ENCODE measurements around the gene TIMM13. TPM values are rescaled to one million over a fixed set of nuclear protein-coding genes. Genes with fewer than 3 reads are reported as not detected.

TIMM13 gene
- total RNA-seq, 2 donors from 2014 or later, result 19.4 to 23.4 TPM

GRCh38 chr19:2438178-2438577 is 10.8 kb upstream of the TIMM13 start:
- H3K4me3 ChIP-seq, result no peak overlapping the region
- H3K9me3 ChIP-seq, result no peaks in the 10 kb centered on the region
- TF ChIP-seq, protein P1, sequence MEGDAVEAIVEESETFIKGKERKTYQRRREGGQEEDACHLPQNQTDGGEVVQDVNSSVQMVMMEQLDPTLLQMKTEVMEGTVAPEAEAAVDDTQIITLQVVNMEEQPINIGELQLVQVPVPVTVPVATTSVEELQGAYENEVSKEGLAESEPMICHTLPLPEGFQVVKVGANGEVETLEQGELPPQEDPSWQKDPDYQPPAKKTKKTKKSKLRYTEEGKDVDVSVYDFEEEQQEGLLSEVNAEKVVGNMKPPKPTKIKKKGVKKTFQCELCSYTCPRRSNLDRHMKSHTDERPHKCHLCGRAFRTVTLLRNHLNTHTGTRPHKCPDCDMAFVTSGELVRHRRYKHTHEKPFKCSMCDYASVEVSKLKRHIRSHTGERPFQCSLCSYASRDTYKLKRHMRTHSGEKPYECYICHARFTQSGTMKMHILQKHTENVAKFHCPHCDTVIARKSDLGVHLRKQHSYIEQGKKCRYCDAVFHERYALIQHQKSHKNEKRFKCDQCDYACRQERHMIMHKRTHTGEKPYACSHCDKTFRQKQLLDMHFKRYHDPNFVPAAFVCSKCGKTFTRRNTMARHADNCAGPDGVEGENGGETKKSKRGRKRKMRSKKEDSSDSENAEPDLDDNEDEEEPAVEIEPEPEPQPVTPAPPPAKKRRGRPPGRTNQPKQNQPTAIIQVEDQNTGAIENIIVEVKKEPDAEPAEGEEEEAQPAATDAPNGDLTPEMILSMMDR (IDR thresholded peaks at IDR 0.05), result no peak
- ATAC-seq (ENCODE audit: insufficient number of reproducible peaks, low FRiP score, low read depth) (no peak), DNase-seq (ENCODE audit: low spot score) (no peak)
- peaks cover 19% of the 10 kb centered on the region for H3K36me3 ChIP-seq
- no peak overlapping the region for H3K27ac ChIP-seq
- no peaks in the 10 kb centered on the region for H3K4me1 ChIP-seq (ENCODE audit: control insufficient read depth in 1 of 2, low read depth in 2 of 2)
- H3K27me3 ChIP-seq (replicated peaks; ENCODE audit: insufficient read depth), result no peaks in the 10 kb centered on the region

- H3K4me3 ChIP-seq, result no peak overlapping the region
- DNase-seq (ENCODE audit: low spot score) (no peak), ATAC-seq (ENCODE audit: insufficient number of reproducible peaks, low FRiP score, low read depth) (no peak)
- TF ChIP-seq, protein P1 (IDR thresholded peaks at IDR 0.05), result no peak
- no peaks in the 10 kb centered on the region for H3K9me3 ChIP-seq
- peaks cover 19% of the 10 kb centered on the region for H3K36me3 ChIP-seq
- H3K4me1 ChIP-seq (ENCODE audit: control insufficient read depth in 1 of 2, low read depth in 2 of 2), result no peaks in the 10 kb centered on the region
- H3K27ac ChIP-seq, result no peak overlapping the region
- H3K27me3 ChIP-seq (replicated peaks; ENCODE audit: insufficient read depth), result no peaks in the 10 kb centered on the region
Observed at GRCh38 chr19:2436926-2437325, 9.5 kb upstream of the TIMM13 start.

- no peaks in the 10 kb centered on the region for H3K27me3 ChIP-seq (replicated peaks; ENCODE audit: insufficient read depth)
- no peak overlapping the region for H3K4me3 ChIP-seq
- no peak overlapping the region for H3K27ac ChIP-seq
- TF ChIP-seq, protein P1 (IDR thresholded peaks at IDR 0.05), result no peak
- no peak for ATAC-seq (ENCODE audit: insufficient number of reproducible peaks, low FRiP score, low read depth)
- H3K4me1 ChIP-seq (ENCODE audit: control insufficient read depth in 1 of 2, low read depth in 2 of 2), result no peaks in the 10 kb centered on the region
- no peak for DNase-seq (ENCODE audit: low spot score)
- peaks cover 19% of the 10 kb centered on the region for H3K36me3 ChIP-seq
- no peaks in the 10 kb centered on the region for H3K9me3 ChIP-seq
Observed at GRCh38 chr19:2436384-2436783, 9.0 kb upstream of the TIMM13 start.

DNA sequence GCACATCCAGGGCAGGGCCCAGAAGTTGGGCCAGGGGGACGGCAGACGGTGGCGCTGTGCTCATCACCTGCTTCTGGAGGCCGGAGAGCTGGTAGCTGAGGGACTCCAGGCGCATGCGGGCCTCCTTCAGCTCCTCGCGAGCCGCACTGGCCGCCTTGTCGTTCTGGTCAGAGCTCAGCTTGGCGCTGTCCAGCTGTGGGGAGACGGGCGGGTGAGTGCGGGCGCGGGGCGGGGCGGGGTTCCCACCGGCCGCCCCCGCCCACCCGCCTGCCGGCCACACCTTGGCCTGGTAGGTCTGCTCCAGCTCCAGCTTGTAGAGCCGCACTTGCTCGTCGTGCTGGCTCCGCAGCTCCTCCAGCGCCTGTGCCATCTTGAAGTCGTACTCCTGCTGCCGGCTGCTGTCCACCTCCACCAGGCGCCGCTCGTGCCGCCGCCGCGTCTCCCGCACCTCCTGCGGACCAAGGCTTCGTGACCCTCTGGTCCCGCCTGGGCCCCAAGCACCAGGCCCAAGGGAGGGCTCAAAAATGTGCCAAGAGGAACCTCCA is 7.4 kb upstream of the TIMM13 start:
- Histone ChIP-seq H3K4me3 (no peak overlapping the region), H3K4me1 (ENCODE audit: control insufficient read depth in 1 of 2, low read depth in 2 of 2) (no peaks in the 10 kb centered on the region), H3K9me3 (no peaks in the 10 kb centered on the region), H3K27ac (no peak overlapping the region), H3K36me3 (peaks cover 26% of the 10 kb centered on the region), H3K27me3 (replicated peaks; ENCODE audit: insufficient read depth) (no peaks in the 10 kb centered on the region)
- DNase-seq (ENCODE audit: low spot score) (no peak), ATAC-seq (ENCODE audit: insufficient number of reproducible peaks, low FRiP score, low read depth) (no peak)
- TF ChIP-seq, protein P1 (IDR thresholded peaks at IDR 0.05), result no peak

- ATAC-seq (ENCODE audit: insufficient number of reproducible peaks, low FRiP score, low read depth) (no peak), DNase-seq (ENCODE audit: low spot score) (no peak)
- Histone ChIP-seq H3K27me3 (replicated peaks; ENCODE audit: insufficient read depth) (no peaks in the 10 kb centered on the region), H3K36me3 (peaks cover 26% of the 10 kb centered on the region), H3K4me3 (no peak overlapping the region), H3K4me1 (ENCODE audit: control insufficient read depth in 1 of 2, low read depth in 2 of 2) (no peaks in the 10 kb centered on the region), H3K9me3 (no peaks in the 10 kb centered on the region), H3K27ac (no peak overlapping the region)
- TF ChIP-seq, protein P1 (IDR thresholded peaks at IDR 0.05), result no peak
Observed at GRCh38 chr19:2434267-2434666, 6.9 kb upstream of the TIMM13 start.

Data from thoracic aorta (tissue), 2 donors.